DMS114 treated with DMSO at 0.1 percent for 48 hours (cell line): ENCODE data around the gene DDRGK1.
"Not testable (repeated sequence)": the region's sequence is repeated elsewhere in the genome, so short reads cannot be mapped to it uniquely, and the experiment has no call there.

Source experiments
- DNase-seq: peaks from one replicate; lab custom pipeline; 2025; ENCODE audit not compliant: unreplicated experiment; lab: John Stamatoyannopoulos, UW

Gene DDRGK1

DNA sequence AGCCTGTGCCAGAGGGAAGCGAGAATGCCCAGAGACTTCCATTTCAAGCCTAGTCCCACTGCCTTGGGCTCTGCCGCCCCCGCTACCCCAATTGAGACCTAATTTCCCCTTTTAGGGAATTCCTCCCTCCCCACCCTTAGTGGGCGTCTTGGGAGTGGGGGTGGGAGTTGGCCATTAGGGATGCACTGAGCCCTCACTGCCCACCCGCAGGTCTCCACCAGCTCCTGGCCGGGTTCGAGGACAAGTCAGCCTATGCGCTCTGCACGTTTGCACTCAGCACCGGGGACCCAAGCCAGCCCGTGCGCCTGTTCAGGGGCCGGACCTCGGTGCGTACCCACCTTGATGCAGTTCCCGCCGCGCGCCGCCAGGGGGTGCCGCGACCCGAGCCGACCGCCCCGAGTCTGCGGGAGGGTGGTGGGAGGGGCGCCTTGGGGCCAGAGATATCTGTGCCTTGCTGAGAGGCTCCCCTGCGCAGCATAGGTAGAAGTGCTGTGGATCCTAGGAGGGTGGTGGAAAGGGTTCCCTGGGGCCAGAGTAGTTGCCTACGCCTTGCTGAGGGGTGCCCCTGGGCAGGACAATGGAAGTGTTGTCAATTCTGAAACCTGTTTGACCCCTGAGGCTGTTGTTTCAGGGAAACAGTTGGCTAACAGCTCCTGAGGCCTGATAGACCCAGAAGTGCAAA, 14.0 kb upstream of the DDRGK1 start:
- DNase-seq = peak; percentile 18

- not testable (repeated sequence) for DNase-seq
Measured at GRCh38 chr20:3215359-3215917, 11.0 kb upstream of the DDRGK1 start.

GRCh38 chr20:3213226-3213625, 8.7 kb upstream of the DDRGK1 start:
- DNase-seq = no peak

DNA sequence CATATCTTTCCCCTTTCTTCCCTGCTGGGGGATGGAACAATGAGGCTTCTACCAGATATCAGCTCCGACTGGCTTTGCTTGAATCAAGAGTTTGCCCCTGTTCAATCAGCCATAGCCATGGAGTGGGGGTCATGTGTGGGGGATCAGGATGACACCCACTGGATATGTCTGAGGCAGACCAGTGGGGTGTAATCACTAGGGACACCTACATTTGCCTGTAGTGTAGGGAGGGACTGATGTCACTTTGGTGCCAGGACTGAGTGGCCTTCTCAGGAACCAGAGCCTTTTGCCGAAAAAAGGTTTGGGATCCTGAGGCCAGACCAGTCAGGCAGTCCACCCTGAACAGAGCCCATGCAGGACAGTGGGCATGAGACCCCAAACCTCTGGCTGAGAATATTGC, 5.9 kb upstream of the DDRGK1 start:
- DNase-seq = no peak

DNA sequence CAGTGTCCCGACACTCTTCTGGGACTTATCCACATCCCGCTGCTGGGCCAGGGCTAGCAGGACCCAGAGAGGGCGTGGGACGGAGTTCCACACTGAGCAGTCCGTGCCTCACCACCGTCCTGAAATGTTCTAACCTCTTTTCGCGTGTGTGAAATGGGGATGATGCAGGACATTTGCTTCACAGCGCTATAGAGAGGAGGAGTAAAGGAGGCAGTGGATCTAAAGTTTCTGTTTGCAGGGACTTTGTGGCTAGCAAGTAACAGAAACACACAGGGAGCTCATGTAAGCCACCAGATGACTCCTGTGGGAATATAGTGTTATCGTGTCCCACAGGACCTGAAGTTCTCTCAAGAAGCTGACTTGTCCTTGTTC, 5.5 kb upstream of the DDRGK1 start:
- no peak for DNase-seq

GRCh38 chr20:3209257-3209945, 4.9 kb upstream of the DDRGK1 start, which contains the start of gene ITPA:
Gene ITPA, plus strand, starts transcription at chr20:3209498. Its CDS starts 54 bp downstream, at chr20:3209552.
- peak; percentile 61 for DNase-seq

GRCh38 chr20:3208786-3209256, 4.3 kb upstream of the DDRGK1 start:
- DNase-seq = no peak

DNA sequence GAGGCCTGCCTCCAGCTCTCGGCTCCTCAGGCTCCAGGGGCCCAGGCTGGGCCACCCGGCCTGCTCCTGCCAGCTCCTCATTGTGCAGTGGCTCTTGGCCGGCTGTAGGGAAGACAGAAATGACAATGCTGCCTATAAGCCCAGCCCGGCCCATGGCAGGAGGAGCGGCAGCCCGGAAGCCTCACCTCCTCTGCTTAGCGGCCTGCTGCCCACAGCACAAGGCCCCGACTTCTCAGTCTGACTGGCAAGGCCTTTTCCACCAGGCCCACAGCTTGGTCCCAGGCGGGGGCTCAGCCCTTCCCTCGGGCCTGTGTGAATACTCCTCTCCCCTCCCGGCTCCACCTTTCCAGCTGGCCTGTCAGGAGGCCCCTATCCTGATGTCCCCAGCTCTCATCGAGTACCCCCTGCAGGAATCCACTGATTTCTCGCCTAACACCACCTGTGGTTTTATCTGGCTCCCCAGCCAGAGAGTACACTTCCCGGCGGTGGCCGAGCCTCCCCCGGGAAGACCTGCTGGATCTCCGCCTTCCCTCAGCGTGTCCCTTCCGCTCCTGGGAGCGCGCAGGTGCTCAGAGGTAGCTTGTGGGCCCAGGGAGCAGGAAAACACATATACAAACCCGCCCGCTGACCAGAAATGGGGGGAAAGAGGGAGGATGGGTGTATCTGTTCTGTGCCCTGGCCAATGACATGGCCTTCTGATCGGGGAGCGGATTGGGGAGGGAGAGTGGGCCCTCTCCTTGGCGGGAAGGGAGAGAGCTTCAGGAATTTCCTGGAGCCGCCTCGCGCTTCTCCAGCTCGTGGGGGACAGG, 963 bp downstream of the DDRGK1 start:
- no peak for DNase-seq

GRCh38 chr20:3202965-3203314, 1.5 kb downstream of the DDRGK1 start:
- no peak for DNase-seq

DNA sequence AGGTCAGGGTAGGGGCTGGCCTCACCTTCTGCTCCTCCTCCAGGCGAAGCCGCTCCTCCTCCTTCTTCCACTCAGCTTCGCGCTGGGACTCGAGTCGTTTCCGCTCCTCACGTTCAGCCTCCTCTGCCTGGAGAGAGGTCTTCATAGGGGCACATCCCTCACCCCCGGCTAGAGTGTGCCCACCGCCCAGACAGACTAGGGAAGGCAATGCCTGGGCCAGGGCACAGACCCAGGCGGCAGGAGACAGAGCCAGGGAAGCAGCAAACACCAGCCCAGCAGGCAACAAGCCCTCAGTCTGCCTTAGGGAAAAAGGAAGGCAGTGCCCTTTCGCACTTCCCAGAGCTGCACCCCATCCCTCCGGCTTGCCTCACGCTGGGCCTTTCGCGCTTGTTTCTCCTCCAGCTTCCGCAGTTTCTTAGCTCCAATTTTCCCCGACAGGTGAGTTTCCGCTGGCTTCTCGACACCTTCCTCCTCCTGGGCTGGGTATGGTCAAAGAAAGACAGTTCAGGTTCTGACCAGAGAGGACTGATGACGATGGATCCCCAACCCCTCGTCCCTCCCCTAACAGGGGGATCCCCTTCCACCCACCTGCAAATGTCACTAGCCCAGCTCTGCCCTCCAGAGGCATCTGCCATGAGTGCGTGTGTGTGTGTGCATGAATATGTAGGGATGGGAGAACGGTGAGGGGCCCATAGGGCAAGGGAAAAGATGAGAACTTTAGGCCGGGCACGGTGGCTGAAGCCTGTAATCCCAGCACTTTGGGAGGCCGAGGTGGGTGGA, 4.3 kb downstream of the DDRGK1 start:
- no peak for DNase-seq

DNA sequence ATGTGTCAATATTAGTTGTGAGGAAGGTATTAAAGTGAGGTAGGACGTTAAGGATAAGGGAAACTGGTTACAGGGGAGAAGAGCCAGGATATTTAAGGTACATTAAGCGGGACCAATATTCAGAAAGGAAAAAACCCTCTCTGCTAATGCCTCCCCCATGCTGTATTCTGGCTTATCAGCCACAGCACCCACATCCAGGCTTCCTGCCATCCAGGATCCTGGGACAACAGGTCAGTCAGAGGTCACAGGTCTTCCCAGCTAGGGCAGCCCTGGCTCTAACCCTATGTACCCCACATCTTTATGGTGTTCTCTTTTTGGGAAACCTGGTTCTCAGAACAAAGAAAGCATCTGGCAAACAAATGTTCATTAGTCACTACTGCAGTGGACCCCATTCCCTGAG, 5.3 kb downstream of the DDRGK1 start:
- DNase-seq = no peak

DNA sequence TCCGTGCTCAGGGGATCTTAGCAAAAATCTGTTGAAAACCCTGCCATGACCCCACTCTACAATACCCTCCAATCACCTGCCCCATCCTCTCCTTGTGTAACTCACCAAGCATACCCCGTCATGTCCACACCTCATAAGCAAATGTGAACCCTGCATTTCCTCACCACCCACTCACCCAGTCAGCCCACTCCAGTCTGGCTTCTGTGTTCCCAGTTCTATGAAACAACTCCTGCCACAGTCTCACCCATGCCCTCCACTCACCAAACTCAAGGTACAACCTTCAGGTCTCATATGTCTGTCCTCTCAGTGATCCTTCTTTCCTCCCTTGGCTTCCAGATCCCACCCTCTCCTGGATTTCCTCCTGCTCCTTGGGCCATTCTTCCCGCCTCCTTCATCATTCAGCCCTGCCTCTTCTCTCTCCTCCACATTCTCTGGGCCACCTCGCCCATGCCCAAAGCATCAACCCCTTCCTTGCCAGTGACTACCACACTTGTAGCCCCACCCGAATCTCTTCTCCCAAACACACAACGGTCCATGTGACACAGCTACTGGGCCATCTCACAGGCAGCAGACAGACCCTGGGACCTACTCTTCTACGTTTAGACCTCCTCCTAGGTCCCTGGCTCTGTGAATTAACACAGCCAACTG, 8.8 kb downstream of the DDRGK1 start:
- no peak for DNase-seq

GRCh38 chr20:3194617-3195280, 9.7 kb downstream of the DDRGK1 start:
- DNase-seq = no peak

GRCh38 chr20:3193806-3194616, 10.5 kb downstream of the DDRGK1 start:
- no peak for DNase-seq

DNA sequence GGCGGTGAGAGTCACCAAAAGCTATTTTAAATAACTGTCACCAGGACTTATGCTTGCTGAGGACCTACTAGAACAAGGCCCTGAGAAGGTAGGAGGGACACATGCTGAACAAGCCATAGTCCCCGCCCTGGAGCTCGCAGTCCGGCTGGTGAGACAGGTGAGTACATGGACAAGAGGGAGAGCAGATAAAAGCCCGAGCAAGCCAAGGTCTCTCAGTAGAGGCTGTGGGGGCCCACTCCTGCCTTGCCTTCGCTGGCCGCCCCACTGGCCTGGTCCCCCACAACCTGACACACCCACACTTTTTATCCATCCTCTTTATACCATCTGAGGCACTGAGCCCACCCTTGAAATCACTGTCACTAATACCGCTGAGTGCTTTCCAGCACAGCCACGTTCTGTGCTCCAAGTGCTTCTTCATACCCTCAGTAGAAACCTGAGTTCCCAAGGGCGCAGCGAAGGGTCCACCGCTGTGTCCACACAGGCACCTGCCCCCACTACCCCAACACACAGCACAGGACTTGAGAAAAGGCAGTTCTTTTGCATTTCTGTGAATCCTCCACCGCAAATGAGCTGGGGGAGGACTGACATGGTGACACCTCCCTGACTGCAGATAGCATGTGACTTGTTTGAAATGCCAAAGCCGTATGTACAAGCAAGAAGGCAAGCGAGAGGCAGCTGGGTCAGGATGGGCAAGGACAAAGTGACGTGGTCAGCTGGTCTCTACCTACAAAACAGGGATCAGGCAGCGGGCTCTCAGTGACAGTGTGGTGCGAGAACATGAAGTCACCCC, 12.1 kb downstream of the DDRGK1 start:
- DNase-seq = no peak

- no peak for DNase-seq
Measured at GRCh38 chr20:3190681-3191111, 13.8 kb downstream of the DDRGK1 start.

DNA sequence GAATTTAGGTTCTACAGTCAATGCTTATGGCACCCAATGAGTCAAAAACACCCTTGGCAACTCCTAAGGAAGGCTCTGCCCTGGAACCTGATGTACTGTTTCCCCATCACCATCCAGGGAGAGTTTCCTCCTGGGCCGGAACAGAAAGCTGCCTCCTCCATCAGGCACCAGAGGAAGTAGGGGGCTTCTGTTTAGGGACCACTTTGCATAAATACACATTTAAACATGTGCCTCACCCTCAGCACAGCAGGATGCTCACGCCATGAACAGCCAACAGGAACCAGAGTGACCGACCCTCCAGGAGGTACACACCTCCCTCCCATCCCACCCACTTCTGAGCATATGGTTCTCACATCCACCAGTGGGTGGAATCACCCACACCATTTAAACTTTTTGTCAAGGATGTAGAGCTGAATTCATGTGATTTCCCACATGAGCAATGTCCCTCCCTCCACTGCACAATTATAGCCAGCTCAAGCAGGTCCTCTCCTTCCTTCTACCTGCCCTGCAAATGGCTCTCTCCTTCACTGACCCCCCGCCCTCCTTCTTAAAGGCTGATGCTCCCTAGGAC, 14.8 kb downstream of the DDRGK1 start:
- no peak for DNase-seq
